A673 (cell line): ENCODE measurements around the gene RNF223.

Experiments used
- EZH2 ChIP-seq: fragments of 200-600 bp; sonication (generic); IDR thresholded peaks from 2 replicates; pipeline ENCODE4 v1.6.1; 2017; ENCODE audit warnings: borderline replicate concordance, low read depth, mild to moderate bottlenecking, mixed read lengths, antibody characterized with exemption, low read length; ENCODE audit not compliant: poor library complexity, severe bottlenecking
- TF ChIP-seq, protein P1 (sequence below): fragments of 300-800, 200-600 bp; sonication (generic); conservative IDR thresholded peaks from 2 replicates; pipeline ENCODE4 v1.5.1; 2017; ENCODE audit warnings: low read depth, mild to moderate bottlenecking, antibody characterized with exemption, low read length, moderate library complexity, mixed read lengths

DNA sequence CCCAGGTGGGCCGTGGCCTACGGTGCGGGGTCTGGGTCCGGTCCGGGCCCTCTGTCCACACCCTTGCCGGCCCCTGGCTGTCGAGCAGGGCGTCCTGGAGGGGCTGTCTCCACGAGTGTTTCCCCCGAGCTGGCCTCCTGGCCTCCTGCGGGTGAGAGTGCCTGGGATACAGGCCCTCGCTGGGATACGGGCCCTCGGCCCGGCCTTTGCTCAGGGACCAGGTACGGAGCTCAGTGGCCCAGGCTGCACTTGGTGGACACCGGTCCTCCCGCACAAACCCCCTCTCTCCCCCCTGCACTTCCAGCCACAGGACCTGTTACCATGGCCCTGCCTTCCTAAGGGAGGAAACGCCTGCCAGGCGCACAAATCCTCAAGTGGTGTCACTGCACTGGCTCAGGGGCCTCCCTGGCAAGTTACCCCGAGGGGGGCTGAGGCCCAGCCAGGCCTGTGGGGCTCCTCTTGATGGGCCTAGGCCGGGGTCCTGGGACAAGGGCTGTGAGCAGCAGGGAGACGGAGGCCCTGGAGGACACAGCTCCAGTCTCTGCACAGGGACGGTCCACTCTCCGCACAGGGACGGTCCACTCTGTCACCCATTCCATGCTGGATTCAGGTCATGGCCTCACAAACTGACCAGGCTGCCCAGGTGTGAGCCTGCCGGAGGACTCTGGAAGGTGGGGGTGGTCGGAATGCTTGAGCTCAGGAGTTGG lies 18.2 kb upstream of the RNF223 start:
- TF ChIP-seq, protein P1, sequence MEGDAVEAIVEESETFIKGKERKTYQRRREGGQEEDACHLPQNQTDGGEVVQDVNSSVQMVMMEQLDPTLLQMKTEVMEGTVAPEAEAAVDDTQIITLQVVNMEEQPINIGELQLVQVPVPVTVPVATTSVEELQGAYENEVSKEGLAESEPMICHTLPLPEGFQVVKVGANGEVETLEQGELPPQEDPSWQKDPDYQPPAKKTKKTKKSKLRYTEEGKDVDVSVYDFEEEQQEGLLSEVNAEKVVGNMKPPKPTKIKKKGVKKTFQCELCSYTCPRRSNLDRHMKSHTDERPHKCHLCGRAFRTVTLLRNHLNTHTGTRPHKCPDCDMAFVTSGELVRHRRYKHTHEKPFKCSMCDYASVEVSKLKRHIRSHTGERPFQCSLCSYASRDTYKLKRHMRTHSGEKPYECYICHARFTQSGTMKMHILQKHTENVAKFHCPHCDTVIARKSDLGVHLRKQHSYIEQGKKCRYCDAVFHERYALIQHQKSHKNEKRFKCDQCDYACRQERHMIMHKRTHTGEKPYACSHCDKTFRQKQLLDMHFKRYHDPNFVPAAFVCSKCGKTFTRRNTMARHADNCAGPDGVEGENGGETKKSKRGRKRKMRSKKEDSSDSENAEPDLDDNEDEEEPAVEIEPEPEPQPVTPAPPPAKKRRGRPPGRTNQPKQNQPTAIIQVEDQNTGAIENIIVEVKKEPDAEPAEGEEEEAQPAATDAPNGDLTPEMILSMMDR: no peak
- no peak for TF ChIP-seq EZH2
